GM18873 (cell line): ENCODE measurements around the gene UBAC1.

Experiments used
- ATAC-seq: cut with Tn5 transposase; IDR thresholded peaks from one replicate; pipeline ENCODE4 v1.9.1; 2021; ENCODE audit warnings: mild to moderate bottlenecking, moderate library complexity, moderate number of reproducible peaks; ENCODE audit not compliant: unreplicated experiment, low FRiP score

The UBAC1 gene

DNA sequence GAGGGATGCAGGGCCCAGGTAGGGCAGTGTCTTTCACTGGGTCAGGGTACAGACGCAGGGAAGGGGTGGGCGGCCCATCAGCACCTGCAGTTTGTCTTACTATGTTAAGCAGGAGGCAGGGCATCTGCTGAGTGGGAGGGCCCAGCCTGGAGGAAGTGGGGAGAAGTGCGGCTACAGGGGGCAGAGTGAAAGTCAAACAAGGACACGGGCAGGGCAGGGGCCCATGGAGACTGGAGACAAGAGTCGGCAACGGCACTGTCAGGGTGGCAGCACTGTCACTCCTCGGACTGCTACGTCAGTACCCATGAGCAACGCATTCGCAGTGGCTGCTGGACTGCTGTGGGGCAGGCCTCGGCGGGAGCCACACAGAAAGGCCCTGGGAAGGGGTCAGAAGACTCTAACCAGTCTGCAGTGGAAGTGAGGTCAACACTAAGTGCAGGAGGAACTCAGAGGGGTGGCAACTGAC, 73.6 kb downstream of the UBAC1 start:
- ATAC-seq = no peak

DNA sequence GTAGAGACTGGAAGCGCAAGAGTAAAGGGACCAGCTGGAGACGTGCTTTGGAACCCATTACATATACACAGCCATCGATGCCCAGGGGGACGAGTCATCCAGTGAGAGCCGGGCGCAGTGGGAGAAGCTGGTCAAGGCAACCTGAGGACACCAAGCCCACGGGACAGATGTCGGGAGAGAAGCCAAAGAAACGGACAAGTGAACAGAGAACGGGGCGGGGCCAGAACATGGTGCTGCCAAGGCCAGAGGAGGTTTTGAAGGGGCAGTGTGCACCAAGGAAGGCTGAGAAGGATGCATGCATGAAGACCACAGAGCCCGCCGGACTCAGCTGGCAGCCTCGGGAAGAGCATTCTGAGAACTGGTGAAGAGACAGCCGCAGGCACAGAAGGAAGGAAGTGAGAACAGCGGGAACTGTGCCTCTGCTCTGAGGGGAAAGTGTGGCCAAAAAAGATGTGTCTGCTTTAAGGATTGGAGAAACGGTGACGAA, 74.1 kb downstream of the UBAC1 start:
- no peak for ATAC-seq

DNA sequence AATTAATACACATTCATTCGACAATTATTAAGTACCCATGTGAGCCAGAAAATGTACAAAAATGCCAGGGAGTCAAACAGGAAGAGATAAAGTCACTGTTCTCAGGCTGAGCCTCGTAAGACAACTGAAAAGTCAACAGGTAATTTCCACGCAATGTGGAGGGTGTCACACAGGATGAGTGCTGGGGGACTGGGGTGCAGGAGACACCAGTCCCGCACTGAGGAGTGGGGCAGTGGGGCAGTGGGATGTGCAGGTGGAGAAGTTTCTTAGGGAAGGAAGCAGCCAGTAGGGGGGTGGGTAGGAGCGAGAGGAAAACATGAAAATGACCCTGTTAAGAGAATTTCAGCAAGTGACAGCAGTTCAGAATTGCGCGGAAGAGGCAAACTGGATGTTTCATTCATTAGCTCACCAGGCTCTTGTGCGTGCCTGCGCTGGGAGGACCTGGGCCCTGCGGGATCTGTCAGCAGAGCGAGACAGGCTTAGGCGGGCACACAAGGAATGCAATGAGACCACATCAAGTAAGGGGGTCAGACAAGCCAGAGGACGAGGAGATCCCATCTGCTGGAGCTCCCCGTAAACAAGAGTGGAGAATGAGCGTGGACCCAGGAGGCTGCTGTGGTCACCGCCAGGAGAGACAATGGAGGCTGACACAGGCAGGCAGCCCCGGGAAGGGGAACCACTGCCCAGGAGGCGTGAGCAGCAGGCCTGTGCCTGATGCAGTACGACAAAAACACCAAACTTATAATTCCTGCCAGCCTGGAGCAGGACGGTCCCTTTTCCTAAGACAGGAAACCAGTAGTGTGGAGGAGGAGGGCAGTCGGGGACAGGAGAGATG, 74.8 kb downstream of the UBAC1 start:
- no peak for ATAC-seq

DNA sequence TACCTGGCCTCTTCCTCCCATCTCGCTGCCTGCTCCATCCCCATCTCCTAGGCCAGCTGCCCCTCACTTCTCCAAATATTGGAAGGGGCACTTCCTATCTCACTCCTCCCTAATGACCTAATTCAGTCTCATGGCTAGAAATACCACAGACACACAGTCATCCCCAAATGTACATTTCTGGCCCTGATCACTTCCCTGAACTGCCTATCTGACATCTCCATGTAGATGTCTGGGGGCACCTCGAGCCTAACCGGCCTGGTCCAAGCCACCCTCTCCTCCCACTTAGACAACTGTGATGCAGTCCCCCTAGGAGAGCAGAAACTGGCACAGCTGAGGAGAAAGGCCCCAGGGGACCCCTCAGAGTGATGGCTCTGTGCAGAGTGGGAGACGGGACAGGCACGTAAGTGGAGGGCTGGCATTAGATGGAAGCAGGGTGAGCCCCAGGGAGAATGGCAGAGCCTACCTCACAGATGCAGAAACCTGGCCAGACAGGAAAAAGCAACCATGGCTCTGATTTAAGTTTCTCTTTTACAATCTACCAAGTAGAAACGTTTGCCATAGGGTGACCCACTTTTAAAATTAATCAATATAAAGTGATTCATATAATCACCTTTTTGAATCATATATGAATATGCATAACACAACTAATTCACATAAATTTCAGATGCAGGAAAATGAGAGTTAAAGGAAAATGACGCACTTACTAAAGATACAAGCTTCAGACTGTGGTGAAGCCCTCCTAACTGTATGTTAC, 75.9 kb downstream of the UBAC1 start:
- ATAC-seq = no peak

DNA sequence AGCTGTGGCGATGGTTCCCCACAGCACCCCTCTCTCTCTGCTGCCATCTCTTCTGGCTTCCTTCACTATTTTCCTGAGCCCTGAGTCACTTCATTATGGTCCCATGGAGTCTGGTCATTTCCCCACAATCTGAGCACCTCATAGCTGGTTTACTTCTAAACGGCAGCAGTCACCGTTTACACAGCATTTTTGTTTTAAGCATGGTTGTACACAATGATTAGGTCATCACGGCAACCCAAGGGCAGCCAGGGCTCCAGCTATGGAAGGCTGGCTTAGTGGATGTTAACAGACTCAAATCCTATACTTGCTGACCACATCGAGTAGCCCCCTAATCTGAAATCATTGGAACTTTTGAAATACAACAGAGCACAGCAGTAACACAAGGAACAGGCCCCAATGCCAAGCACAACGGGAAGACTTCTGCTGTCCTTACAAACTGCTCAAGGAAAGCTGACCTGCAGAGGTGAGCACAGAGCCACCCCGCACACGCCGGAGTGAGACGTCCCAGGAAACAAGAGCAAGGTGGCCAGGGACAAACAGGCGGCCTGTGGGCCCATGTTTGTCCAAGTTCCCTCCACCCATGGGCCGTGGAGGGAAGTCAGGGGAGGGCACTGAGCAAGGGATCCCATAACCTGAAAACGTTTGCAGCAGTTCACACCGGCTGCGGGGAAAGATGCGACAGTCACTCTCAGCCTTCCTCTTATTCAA, 76.7 kb downstream of the UBAC1 start:
- ATAC-seq = no peak

- no peak for ATAC-seq
Observed at GRCh38 chr9:135883410-135884089, 77.6 kb downstream of the UBAC1 start.
